B cell (primary cell): ENCODE results near the gene CPOX. TPM values are rescaled to one million over a fixed set of nuclear protein-coding genes. Genes with fewer than 3 reads are reported as not detected.

Experiments used
- ATAC-seq: fragments of 200-7000 bp; cut with Tn5 transposase; one replicate; pipeline ENCODE4 v1.10.0; 2021; ENCODE audit warnings: low read depth, mild to moderate bottlenecking, moderate number of reproducible peaks, moderate library complexity
- CTCF ChIA-PET: fragments of 350-600 bp; sonication (Branson Sonifier 250); formaldehyde crosslinking; loops from one replicate; lab custom pipeline; 2021; ENCODE audit warnings: antibody characterized with exemption, inconsistent platforms; lab: Charles Lee
- POLR2A ChIA-PET: fragments of 350-600 bp; sonication (Branson Sonifier 250); formaldehyde crosslinking; loops from one replicate; lab custom pipeline; 2021; ENCODE audit warnings: antibody characterized with exemption; lab: Charles Lee
- DNase-seq: peaks from one replicate; pipeline ENCODE4 v3.0.0; 2013
- H2AFZ ChIP-seq: 2 replicates; pipeline ENCODE4 v1.6.1; 2012; ENCODE audit warnings: mild to moderate bottlenecking, low read depth, low read length; ENCODE audit not compliant: insufficient read depth, poor library complexity, severe bottlenecking
- H3K27ac ChIP-seq, 2 donors: 1 replicate in 1 of 2; 2 replicates in 1 of 2; pipeline ENCODE4 v1.5.1; 2012 to 2013; ENCODE audit warnings: low read length in 2 of 2, mild to moderate bottlenecking in 2 of 2, moderate library complexity in 1 of 2
- H3K27me3 ChIP-seq, 4 experiments: fragments of 200-600 bp in 1 of 4; sonication (generic) in 1 of 4; replicated peaks in 1 of 4; 1 replicate in 2 of 4; 2 replicates in 2 of 4; pipeline versions ENCODE4 v1.6.1 to v1.7.0; 2013 to 2016; ENCODE audit warnings: low read length in 3 of 4, mild to moderate bottlenecking in 2 of 4, mixed read lengths in 1 of 4, moderate library complexity in 1 of 4; ENCODE audit not compliant: insufficient read depth in 4 of 4, control insufficient read depth in 3 of 4; ENCODE audit errors: control extremely low read depth in 1 of 4
- H3K36me3 ChIP-seq, 2 experiments: replicated peaks in 1 of 2; 1 replicate in 1 of 2; 2 replicates in 1 of 2; pipeline versions ENCODE4 v1.6.1 to v1.7.1; 2013; ENCODE audit warnings: low read length in 1 of 2; ENCODE audit not compliant: insufficient read depth in 2 of 2, control insufficient read depth in 1 of 2; ENCODE audit errors: control extremely low read depth in 1 of 2, extremely low read depth in 1 of 2
- H3K4me1 ChIP-seq, 2 donors: fragments of 200-600 bp in 1 of 2; sonication (generic) in 1 of 2; 1 replicate in 1 of 2; 2 replicates in 1 of 2; pipeline versions ENCODE4 v1.5.1 to v1.6.1; 2013 to 2017; ENCODE audit warnings: low read length in 2 of 2; ENCODE audit not compliant: control insufficient read depth in 2 of 2, insufficient read depth in 2 of 2
- H3K4me2 ChIP-seq: replicated peaks from 2 replicates; pipeline ENCODE3; 2012; ENCODE audit warnings: mild to moderate bottlenecking, low read depth, low read length; ENCODE audit not compliant: poor library complexity, severe bottlenecking
- H3K4me3 ChIP-seq, 5 experiments: fragments of 200-600 bp in 1 of 5; sonication (generic) in 1 of 5; 1 replicate in 3 of 5; 2 replicates in 2 of 5; pipeline versions ENCODE4 v1.5.1 to v1.7.0; 2011 to 2016; ENCODE audit warnings: low read length in 4 of 5, mild to moderate bottlenecking in 4 of 5, low read depth in 2 of 5, control low read depth in 1 of 5, moderate library complexity in 1 of 5; ENCODE audit not compliant: insufficient read depth in 1 of 5; ENCODE audit errors: control extremely low read depth in 1 of 5, extremely low read depth in 1 of 5
- H3K79me2 ChIP-seq: fragments of 200-600 bp; sonication (generic); one replicate; pipeline ENCODE4 v1.6.0; 2016; ENCODE audit warnings: low read length; ENCODE audit not compliant: control insufficient read depth, insufficient read depth
- H3K9ac ChIP-seq: fragments of 200-600 bp; sonication (generic); 2 replicates; pipeline ENCODE4 v1.6.1; 2017; ENCODE audit warnings: mild to moderate bottlenecking, low read length, moderate library complexity
- H3K9me3 ChIP-seq, 3 donors: one replicate each; pipeline versions ENCODE4 v1.6.1 to v1.7.1; 2013; ENCODE audit warnings: low read length in 2 of 3; ENCODE audit not compliant: control insufficient read depth in 2 of 3, insufficient read depth in 1 of 3; ENCODE audit errors: control extremely low read depth in 1 of 3
- H4K20me1 ChIP-seq: 2 replicates; pipeline ENCODE4 v1.6.0; 2012; ENCODE audit warnings: mild to moderate bottlenecking, low read length; ENCODE audit not compliant: insufficient read depth, control insufficient read depth, poor library complexity, severe bottlenecking
- H3K27ac Mint-ChIP-seq: one replicate; pipeline ENCODE4 v1.8.0; 2021; ENCODE audit warnings: mixed read lengths
- H3K27me3 Mint-ChIP-seq: one replicate; pipeline ENCODE4 v1.8.0; 2021; ENCODE audit warnings: mixed read lengths
- H3K4me1 Mint-ChIP-seq: one replicate; pipeline ENCODE4 v1.8.0; 2021; ENCODE audit warnings: mixed read lengths
- H3K4me3 Mint-ChIP-seq: one replicate; pipeline ENCODE4 v1.8.0; 2021; ENCODE audit warnings: mixed read lengths
- H3K9me3 Mint-ChIP-seq: one replicate; pipeline ENCODE4 v1.8.0; 2022; ENCODE audit warnings: mixed read lengths; ENCODE audit not compliant: insufficient read depth
- CTCF ChIP-seq: fragments of 200-600 bp; IDR thresholded peaks from one replicate; pipeline ENCODE4 v1.8.0; 2022; ENCODE audit warnings: antibody characterized with exemption, mild to moderate bottlenecking
- EZH2 ChIP-seq: IDR thresholded peaks from 2 replicates; pipeline ENCODE4 v1.6.1; 2012; ENCODE audit warnings: borderline replicate concordance, low read depth, mild to moderate bottlenecking, moderate library complexity, low read length; ENCODE audit not compliant: insufficient read depth, poor library complexity, severe bottlenecking
- WGBS: methylation state at CpG from one replicate; pipeline ENCODE4 v1.1.5; 2013; ENCODE audit warnings: missing lambda C conversion rate; ENCODE audit not compliant: insufficient coverage; 5-methylcytosine and 5-hydroxymethylcytosine counted together
- intact Hi-C: fragments of 100-400 bp; cut with micrococcal nuclease; formaldehyde crosslinking; loops from one replicate; pipeline ENCODE4 v1.10.0; 2022
- polyA plus RNA-seq: library from polyadenylated mRNA; depleted of rRNA; stranded (reverse); fragments of >200 nt; gene quantifications from 2 replicates; pipeline ENCODE4 v1.2.3, GENCODE V29; 2012
- total RNA-seq, 2 donors: library from RNA; stranded (reverse); fragments of 120-200 nt in 1 of 2; gene quantifications; 1 replicate in 1 of 2; 2 replicates in 1 of 2; pipeline versions ENCODE4 v1.2.3 to v1.2.4, GENCODE V29; 2013 to 2022

The CPOX gene
- total and polyA plus RNA-seq, 2 donors (not counting 1 experiment from before 2014, with no cell fraction given): 6.8 to 17.5 TPM

DNA sequence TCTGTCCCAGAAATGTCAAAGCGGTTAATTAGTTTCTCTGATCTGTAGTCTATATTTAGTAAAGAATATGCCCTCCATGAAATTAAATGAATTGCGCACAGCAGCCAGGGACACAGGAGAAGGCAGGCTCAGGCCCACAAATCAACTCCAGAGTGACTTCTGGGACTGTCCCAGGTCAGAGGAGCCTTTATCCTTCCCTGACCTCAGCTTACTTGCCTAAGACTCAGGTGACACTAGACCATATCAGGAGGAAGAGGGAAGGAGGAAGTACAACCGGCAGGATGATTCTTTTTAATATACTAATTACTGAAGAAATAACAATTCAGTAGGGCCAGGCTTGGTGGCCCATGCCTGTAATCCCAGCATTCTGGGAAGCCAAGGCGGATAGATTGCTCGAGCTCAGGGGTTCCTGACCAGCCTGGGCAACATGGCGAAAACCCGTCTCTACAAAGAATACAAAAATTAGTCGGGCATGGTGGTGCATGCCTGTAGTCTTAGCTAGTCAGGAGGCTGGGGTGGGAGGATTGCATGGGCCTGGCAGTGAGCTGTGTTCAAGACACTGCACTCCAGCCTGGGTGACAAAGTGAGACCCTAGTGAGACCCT, 63.5 kb downstream of the CPOX start:
- Histone ChIP-seq H3K4me1 (no peaks in the 10 kb centered on the region), H3K79me2 (no peaks in the 10 kb centered on the region), H3K9me3 (no peaks in the 10 kb centered on the region), H4K20me1 (no peaks in the 10 kb centered on the region), H3K4me3 (no peak overlapping the region), H3K9ac (no peak overlapping the region), H3K36me3 (no peaks in the 10 kb centered on the region), H3K27me3 (peaks cover 0 to 3% (median 0%) of the 10 kb centered on the region in 4 experiments), H3K27ac (no peak overlapping the region), H3K4me2 (no peak overlapping the region), H2AFZ (no peak overlapping the region)
- DNase-seq (no peak), ATAC-seq (no peak)
- ChIA-PET POLR2A (no interaction called here), CTCF (interaction anchor here (0.6 kb wide), 1 partner anchor 1263 kb away, joined by 3 read pairs; no protein-coding TSS in a partner anchor)
- Mint-ChIP-seq H3K27ac (no peak overlapping the region), H3K4me1 (peaks cover 3% of the 10 kb centered on the region), H3K4me3 (no peak overlapping the region), H3K27me3 (peaks cover 3% of the 10 kb centered on the region), H3K9me3 (no peaks in the 10 kb centered on the region)
- intact Hi-C loops: no loop called here
- TF ChIP-seq EZH2 (no peak), CTCF (no peak)
- 96% methylated on average over 5 of the region's 8 CpGs for WGBS

Other genes starting within 250 kb of the CPOX start
- not detected in 2 replicates for gene OR5K4, start 239.8 kb downstream of the CPOX start, total RNA-seq
- not detected in 2 replicates for gene OR5K4, start 239.8 kb downstream of the CPOX start, polyA plus RNA-seq
- not detected in 2 replicates for gene OR5K3, start 202.9 kb downstream of the CPOX start, total RNA-seq
- gene OR5K3, start 202.9 kb downstream of the CPOX start, polyA plus RNA-seq: not detected in 2 replicates
- gene OR5K1, start 130.4 kb downstream of the CPOX start, total RNA-seq: not detected in 2 replicates
- not detected in 2 replicates for gene OR5K1, start 130.4 kb downstream of the CPOX start, polyA plus RNA-seq
- gene OR5K2, start 95.9 kb downstream of the CPOX start, total RNA-seq: not detected in 2 replicates
- gene OR5K2, start 95.9 kb downstream of the CPOX start, polyA plus RNA-seq: not detected in 2 replicates
- gene CLDND1, start 70.7 kb downstream of the CPOX start, total RNA-seq: 132 and 134 TPM in 2 replicates
- gene CLDND1, start 70.7 kb downstream of the CPOX start, polyA plus RNA-seq: 69.4 and 149 TPM in 2 replicates
- 5.5 and 6.5 TPM in 2 replicates for gene GPR15, start 61.6 kb downstream of the CPOX start, total RNA-seq
- 6.4 and 8.4 TPM in 2 replicates for gene GPR15, start 61.6 kb downstream of the CPOX start, polyA plus RNA-seq
- gene ST3GAL6, start 169.7 kb upstream of the CPOX start, total RNA-seq: not detected in 2 replicates
- gene ST3GAL6, start 169.7 kb upstream of the CPOX start, polyA plus RNA-seq: 0.58 and 0.91 TPM in 2 replicates